ENCODE data around the gene OLFM3.

Gene OLFM3

DNA sequence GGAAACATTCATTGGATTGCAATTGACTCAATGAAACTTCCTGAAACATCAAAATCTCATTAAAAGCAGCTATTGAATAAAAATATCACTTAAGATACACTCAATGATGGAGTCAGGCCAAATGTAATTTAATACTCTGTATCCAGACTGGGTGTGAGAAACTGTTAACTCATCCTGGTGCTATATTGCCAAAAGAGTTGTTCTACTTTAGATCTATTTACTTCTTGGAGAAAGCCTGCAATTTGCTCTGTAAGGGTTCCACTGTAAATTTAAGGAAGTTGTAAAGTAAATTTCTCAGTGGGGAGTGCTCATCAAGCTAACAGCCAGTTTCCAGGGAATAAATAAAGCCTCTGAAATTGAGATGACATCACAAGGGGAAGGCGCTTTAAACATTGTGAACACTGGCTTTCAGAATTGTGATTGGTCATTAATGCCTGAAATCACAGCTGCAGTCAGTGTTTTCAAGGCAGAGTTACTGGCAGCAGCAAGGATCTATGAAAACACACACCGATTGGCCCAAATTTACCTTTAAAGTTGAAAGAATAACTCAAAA is 91.4 kb downstream of the OLFM3 start:
- TF ChIP-seq, protein P1, sequence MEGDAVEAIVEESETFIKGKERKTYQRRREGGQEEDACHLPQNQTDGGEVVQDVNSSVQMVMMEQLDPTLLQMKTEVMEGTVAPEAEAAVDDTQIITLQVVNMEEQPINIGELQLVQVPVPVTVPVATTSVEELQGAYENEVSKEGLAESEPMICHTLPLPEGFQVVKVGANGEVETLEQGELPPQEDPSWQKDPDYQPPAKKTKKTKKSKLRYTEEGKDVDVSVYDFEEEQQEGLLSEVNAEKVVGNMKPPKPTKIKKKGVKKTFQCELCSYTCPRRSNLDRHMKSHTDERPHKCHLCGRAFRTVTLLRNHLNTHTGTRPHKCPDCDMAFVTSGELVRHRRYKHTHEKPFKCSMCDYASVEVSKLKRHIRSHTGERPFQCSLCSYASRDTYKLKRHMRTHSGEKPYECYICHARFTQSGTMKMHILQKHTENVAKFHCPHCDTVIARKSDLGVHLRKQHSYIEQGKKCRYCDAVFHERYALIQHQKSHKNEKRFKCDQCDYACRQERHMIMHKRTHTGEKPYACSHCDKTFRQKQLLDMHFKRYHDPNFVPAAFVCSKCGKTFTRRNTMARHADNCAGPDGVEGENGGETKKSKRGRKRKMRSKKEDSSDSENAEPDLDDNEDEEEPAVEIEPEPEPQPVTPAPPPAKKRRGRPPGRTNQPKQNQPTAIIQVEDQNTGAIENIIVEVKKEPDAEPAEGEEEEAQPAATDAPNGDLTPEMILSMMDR (IDR thresholded peaks at IDR 0.05; ENCODE audit: borderline replicate concordance, control extremely low read depth, extremely low read depth, insufficient read depth, missing control alignments), result no peak
- no peak for DNase-seq (ENCODE audit: low spot score)
- in situ Hi-C loops (cut with MboI; ENCODE audit: low sequenced_read_pairs, unreplicated experiment), result no loop called here

DNA sequence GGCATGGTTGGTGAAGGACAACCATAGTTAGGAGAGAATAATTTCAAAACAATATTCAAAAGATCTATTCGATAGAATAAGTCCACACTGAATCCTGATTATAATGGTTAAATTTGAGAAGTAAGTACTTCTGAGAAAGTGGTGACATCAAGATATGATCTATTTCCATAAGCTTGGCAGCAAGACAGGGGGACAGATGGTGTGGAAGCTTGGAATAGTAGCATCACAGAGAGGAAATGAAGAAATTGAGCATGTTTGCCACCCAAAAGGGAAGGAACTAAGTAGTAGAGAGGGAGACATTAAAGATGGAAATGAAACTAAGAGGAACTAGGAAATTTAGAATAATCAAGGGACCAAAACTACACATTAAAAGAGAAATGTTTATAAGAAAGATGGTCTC is 94.5 kb downstream of the OLFM3 start:
- in situ Hi-C loops (cut with MboI; ENCODE audit: low sequenced_read_pairs, unreplicated experiment), result no loop called here
- TF ChIP-seq, protein P1 (IDR thresholded peaks at IDR 0.05; ENCODE audit: borderline replicate concordance, control extremely low read depth, extremely low read depth, insufficient read depth, missing control alignments), result no peak

GRCh38 chr1:101898137-101898536 is 98.6 kb downstream of the OLFM3 start:
- no peak for DNase-seq (ENCODE audit: low spot score)
- TF ChIP-seq, protein P1 (IDR thresholded peaks at IDR 0.05; ENCODE audit: borderline replicate concordance, control extremely low read depth, extremely low read depth, insufficient read depth, missing control alignments), result no peak
- in situ Hi-C loops (cut with MboI; ENCODE audit: low sequenced_read_pairs, unreplicated experiment), result no loop called here

More for the DNA sequence above, 94.5 kb downstream of the OLFM3 start:
- no peak for DNase-seq (ENCODE audit: low spot score)

DNA sequence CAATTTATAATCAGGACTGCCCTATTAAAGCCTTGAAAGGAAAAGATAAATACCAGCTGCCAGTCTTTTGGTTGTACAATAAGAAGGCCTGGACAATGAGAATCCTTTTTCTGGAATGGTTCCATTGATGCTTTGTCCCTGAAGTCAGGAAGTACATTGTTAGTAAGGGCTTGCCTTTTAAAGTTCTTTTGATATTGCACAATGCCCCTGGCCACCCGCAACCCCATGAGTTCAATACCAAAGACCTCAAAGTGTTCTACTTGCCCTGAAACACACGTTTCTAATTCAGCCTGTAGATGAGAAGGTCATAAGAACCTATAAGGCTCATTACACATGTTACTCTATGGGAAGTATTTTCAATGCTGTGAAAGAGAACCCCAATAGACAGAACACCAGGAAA is 112.1 kb downstream of the OLFM3 start:
- in situ Hi-C loops (cut with MboI; ENCODE audit: low sequenced_read_pairs, unreplicated experiment), result no loop called here
- DNase-seq (ENCODE audit: low spot score), result no peak
- TF ChIP-seq, protein P1 (IDR thresholded peaks at IDR 0.05; ENCODE audit: borderline replicate concordance, control extremely low read depth, extremely low read depth, insufficient read depth, missing control alignments), result no peak

DNA sequence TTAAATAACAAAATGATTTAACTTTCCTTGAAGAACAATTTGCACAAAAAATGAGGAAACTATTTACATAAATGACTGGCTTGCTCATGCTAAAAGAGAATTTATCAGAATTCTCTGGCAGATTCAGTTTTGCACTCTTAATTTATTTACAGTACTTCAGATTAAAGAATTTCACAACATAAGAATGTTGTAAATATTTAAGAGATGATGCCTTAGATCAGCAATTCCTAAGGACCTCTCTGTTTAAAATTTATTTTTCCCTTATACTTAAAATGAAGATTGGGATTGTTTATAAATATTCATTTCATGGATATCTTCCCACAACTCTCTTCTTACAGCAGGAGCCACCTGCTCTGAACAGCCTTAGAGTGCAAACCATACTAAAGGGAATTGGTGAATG is 120.8 kb downstream of the OLFM3 start:
- in situ Hi-C loops (cut with MboI; ENCODE audit: low sequenced_read_pairs, unreplicated experiment), result no loop called here
- TF ChIP-seq, protein P1 (IDR thresholded peaks at IDR 0.05; ENCODE audit: borderline replicate concordance, control extremely low read depth, extremely low read depth, insufficient read depth, missing control alignments), result no peak
- DNase-seq (ENCODE audit: low spot score), result no peak

DNA sequence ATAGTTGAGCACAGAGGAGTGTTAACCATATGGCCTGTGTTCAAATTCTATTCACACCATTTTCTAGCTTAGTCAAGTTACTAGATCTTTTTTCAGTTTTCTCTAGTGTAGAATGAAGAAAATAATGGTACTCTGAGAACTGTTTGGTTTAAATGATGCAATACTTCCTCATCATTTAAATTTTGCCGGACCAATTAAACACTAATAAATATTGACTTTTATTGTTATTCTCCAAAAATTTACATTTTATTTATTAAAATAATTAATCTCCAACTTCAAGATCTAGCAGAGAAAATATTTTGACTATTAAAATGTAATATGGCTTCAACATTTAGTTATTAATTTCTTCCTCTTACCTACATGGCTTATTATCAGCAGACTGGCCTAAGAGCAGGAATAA is 123.1 kb downstream of the OLFM3 start:
- in situ Hi-C loops (cut with MboI; ENCODE audit: low sequenced_read_pairs, unreplicated experiment), result no loop called here
- DNase-seq (ENCODE audit: low spot score), result no peak
- TF ChIP-seq, protein P1 (IDR thresholded peaks at IDR 0.05; ENCODE audit: borderline replicate concordance, control extremely low read depth, extremely low read depth, insufficient read depth, missing control alignments), result no peak
